K562 (cell line): Measurements from ENCODE around the gene ORAI1. TPM values are rescaled to one million over a fixed set of nuclear protein-coding genes. Genes with fewer than 3 reads are reported as not detected.

Source experiments
- ATF1 ChIP-seq, 2 experiments: fragments of 450-650 bp in 1 of 2; IDR thresholded peaks; 2 replicates each; pipeline ENCODE4 v1.6.1; 2016; ENCODE audit warnings: missing compliant biosample characterization in 1 of 2, missing genetic modification characterization in 1 of 2
- FOXJ3 ChIP-seq: sonication (generic); formaldehyde crosslinking; IDR thresholded peaks from 2 replicates; pipeline ENCODE4 v1.4.0; 2020; ENCODE audit warnings: mild to moderate bottlenecking, missing genetic modification reagents
- HMG20B ChIP-seq: fragments of 250-450 bp; sonication (Bioruptor Pico); IDR thresholded peaks from 2 replicates; pipeline ENCODE4 v1.5.0; 2021; ENCODE audit warnings: mild to moderate bottlenecking
- ID3 ChIP-seq, 2 experiments: fragments of 250-450 bp in 1 of 2; fragments of 450-650 bp in 1 of 2; sonication (Bioruptor Pico) in 1 of 2; IDR thresholded peaks; 2 replicates each; pipeline versions ENCODE4 v1.6.1 to v1.8.0; 2016 to 2021; ENCODE audit warnings: mild to moderate bottlenecking in 2 of 2, moderate library complexity in 2 of 2, missing compliant biosample characterization in 1 of 2, missing genetic modification characterization in 1 of 2
- ILF3 ChIP-seq: fragments of 450-650 bp; IDR thresholded peaks from 2 replicates; pipeline ENCODE4 v1.6.1; 2018; ENCODE audit warnings: antibody characterized with exemption, mild to moderate bottlenecking, moderate library complexity, borderline replicate concordance
- LARP7 ChIP-seq: fragments of 450-650 bp; IDR thresholded peaks from 2 replicates; pipeline ENCODE4 v1.6.1; 2016
- MAFG ChIP-seq: fragments of 450-650 bp; conservative IDR thresholded peaks from 2 replicates; pipeline ENCODE4 v1.6.1; 2016; ENCODE audit warnings: missing genetic modification characterization, missing compliant biosample characterization
- MTA2 ChIP-seq: fragments of 450-650 bp; IDR thresholded peaks from 2 replicates; pipeline ENCODE4 v1.6.1; 2016; ENCODE audit warnings: low read depth
- NCOA4 ChIP-seq: fragments of 450-650 bp; IDR thresholded peaks from 2 replicates; pipeline ENCODE4 v1.6.1; 2018; ENCODE audit warnings: mild to moderate bottlenecking; ENCODE audit not compliant: partially characterized antibody
- NELFE ChIP-seq: IDR thresholded peaks from 2 replicates; pipeline ENCODE4 v1.6.1; 2011; ENCODE audit warnings: mild to moderate bottlenecking; ENCODE audit not compliant: insufficient read depth, insufficient read length
- POLR2AphosphoS2 ChIP-seq: IDR thresholded peaks from 2 replicates; pipeline ENCODE4 v1.6.1; 2012; ENCODE audit warnings: low read length, improper control_type of control experiment
- PYGO2 ChIP-seq: fragments of 450-650 bp; IDR thresholded peaks from 2 replicates; pipeline ENCODE4 v1.6.1; 2016; ENCODE audit warnings: mild to moderate bottlenecking, missing genetic modification characterization, moderate library complexity, missing compliant biosample characterization
- RFX5 ChIP-seq: IDR thresholded peaks from 2 replicates; pipeline ENCODE4 v1.6.1; 2011; ENCODE audit warnings: low read depth, mild to moderate bottlenecking, improper control_type of control experiment, low read length
- SPI1 ChIP-seq: IDR thresholded peaks from 2 replicates; pipeline ENCODE4 v1.6.1; 2011; ENCODE audit warnings: low read depth, low read length, control low read depth, borderline replicate concordance
- SUPT5H ChIP-seq: fragments of 450-650 bp; IDR thresholded peaks from 2 replicates; pipeline ENCODE4 v1.6.1; 2016
- TEAD2 ChIP-seq: fragments of 450-650 bp; IDR thresholded peaks from 2 replicates; pipeline ENCODE4 v1.6.1; 2016; ENCODE audit warnings: missing genetic modification characterization, control low read depth, missing compliant biosample characterization
- TEAD4 ChIP-seq, 2 experiments: sonication (generic) in 1 of 2; formaldehyde crosslinking in 1 of 2; IDR thresholded peaks; 2 replicates each; pipeline versions ENCODE4 v1.6.1 to v1.8.0; 2012 to 2022; ENCODE audit warnings: borderline replicate concordance in 1 of 2, inconsistent platforms in 1 of 2, low read length in 1 of 2, mild to moderate bottlenecking in 1 of 2, missing genetic modification reagents in 1 of 2
- TRIM24 ChIP-seq, 2 experiments: fragments of 450-650 bp; IDR thresholded peaks; 2 replicates each; pipeline ENCODE4 v1.6.1; 2016
- ZNF512 ChIP-seq: IDR thresholded peaks from 2 replicates; pipeline ENCODE4 v1.6.1; 2016; ENCODE audit warnings: missing genetic modification characterization, missing compliant biosample characterization
- ZNF668 ChIP-seq: fragments of 250-450 bp; sonication (Bioruptor Pico); IDR thresholded peaks from 2 replicates; pipeline ENCODE4 v1.8.0; 2022; ENCODE audit warnings: mild to moderate bottlenecking, inconsistent platforms
- ZNF696 ChIP-seq: fragments of 250-450 bp; sonication (Bioruptor Pico); conservative IDR thresholded peaks from 2 replicates; pipeline ENCODE4 v1.4.0; 2020; ENCODE audit warnings: mild to moderate bottlenecking, moderate library complexity
- polyA plus RNA-seq, 8 experiments: library from polyadenylated mRNA; depleted of rRNA in 4 of 8; stranded (reverse) in 5 of 8; unstranded in 3 of 8; fragments of >200 nt; fragmentation: Nextera tagmentation in 2 of 8; fragmentation: Illumina TruSeq in 1 of 8; extraction: Ambion mirVana in 2 of 8; extraction: Trizol in 1 of 8; gene quantifications; 2 replicates each; pipeline versions ENCODE4 v1.2.1 to v1.2.3, GENCODE V29; 2011 to 2014; ENCODE audit warnings: inconsistent platforms in 1 of 8, missing spikeins in 1 of 8
- total RNA-seq, 7 experiments: library from RNA; depleted of rRNA in 6 of 7; stranded (reverse); fragments of >200 nt in 6 of 7; fragmentation: Illumina TruSeq in 2 of 7; extraction: Trizol in 2 of 7; gene quantifications; 2 replicates each; pipeline versions ENCODE4 v1.2.1 to v1.2.3, GENCODE V29; 2011 to 2021; ENCODE audit warnings: low replicate concordance in 1 of 7
- TF ChIP-seq, protein P1 (sequence below): fragments of 200-800 bp; sonication (Bioruptor generic); IDR thresholded peaks from 2 replicates; pipeline ENCODE4 v1.6.1; 2017; ENCODE audit warnings: missing genetic modification characterization, missing compliant biosample characterization
- TF ChIP-seq, protein P2 (sequence below): sonication (generic); formaldehyde crosslinking; IDR thresholded peaks from 2 replicates; pipeline ENCODE4 v1.8.1; 2023; ENCODE audit warnings: mild to moderate bottlenecking, missing genetic modification reagents

ORAI1 gene
- total and polyA plus RNA-seq, 9 of the 15 experiments (the other 6 are each of a cell fraction or from before 2014, with no cell fraction given), result 2.6 to 23.8 (median 9.3) TPM

DNA sequence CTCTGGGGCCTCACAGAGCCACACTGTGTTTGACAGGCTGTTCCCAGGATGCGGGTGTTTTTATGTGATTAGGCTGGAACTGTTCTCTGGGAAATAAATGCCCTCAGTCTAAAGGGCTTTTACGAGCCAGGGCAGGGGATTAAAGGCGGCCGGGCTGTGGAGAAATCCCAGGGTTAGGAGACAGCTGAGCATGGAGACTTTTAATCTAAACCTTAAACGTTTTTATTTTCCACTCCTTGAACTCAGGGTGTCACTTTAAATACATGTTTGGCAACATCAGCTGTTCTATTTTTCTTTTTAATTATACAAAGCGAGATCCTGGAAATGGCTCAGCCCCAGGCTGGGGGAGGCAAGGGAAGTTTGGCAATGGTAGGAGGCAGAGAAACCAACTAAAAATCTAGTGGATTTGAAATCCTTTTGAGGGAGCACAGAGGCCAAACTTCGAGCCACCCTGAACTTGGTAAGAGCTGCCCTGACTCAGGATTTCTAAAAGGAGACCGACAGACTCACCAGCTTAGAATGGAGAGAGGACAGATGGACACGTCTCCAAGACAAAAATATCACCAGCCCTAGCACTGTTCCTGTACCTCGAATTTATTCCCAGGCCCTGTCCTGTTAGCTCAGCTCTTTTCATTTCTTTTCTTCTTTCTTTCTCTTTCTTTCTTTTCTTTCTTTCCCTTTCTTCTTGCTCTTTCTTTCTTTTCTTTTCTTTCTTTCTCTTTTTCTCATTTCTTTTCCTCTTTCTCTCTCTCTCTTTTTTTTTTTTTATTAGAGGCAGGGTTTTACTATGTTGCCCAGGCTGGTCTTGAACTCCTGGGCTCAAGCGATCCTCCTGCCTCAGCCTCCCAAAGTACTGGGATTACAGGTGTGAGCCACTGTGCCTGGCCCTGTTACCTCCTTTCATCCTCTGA lies 15.8 kb upstream of the ORAI1 start (continued):
- TF ChIP-seq, protein P1, sequence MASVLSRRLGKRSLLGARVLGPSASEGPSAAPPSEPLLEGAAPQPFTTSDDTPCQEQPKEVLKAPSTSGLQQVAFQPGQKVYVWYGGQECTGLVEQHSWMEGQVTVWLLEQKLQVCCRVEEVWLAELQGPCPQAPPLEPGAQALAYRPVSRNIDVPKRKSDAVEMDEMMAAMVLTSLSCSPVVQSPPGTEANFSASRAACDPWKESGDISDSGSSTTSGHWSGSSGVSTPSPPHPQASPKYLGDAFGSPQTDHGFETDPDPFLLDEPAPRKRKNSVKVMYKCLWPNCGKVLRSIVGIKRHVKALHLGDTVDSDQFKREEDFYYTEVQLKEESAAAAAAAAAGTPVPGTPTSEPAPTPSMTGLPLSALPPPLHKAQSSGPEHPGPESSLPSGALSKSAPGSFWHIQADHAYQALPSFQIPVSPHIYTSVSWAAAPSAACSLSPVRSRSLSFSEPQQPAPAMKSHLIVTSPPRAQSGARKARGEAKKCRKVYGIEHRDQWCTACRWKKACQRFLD (CRISPR knock-in tag), result no peak
- TF ChIP-seq ZNF668 (no peak), NCOA4 (peak; percentile 16), ATF1 (CRISPR knock-in tag; IDR thresholded peaks at IDR 0.05) (no peak), ATF1 (tag; IDR thresholded peaks at IDR 0.05) (no peak), TRIM24 (IDR thresholded peaks at IDR 0.05) (no peak), PYGO2 (tag) (no peak), ILF3 (no peak), FOXJ3 (no peak), NELFE (no peak), RFX5 (no peak), ID3 (CRISPR knock-in tag; IDR thresholded peaks at IDR 0.05) (no peak), ID3 (tag; IDR thresholded peaks at IDR 0.05) (no peak), MAFG (tag) (no peak), MTA2 (0 out of 2 replicates have a peak, but pooled peaks have one; percentile 15), TEAD2 (tag) (no peak), ZNF696 (CRISPR knock-in tag) (no peak), POLR2AphosphoS2 (no peak), TEAD4 (IDR thresholded peaks at IDR 0.05; ENCODE audit: low read length) (no peak), TEAD4 (CRISPR knock-in tag; IDR thresholded peaks at IDR 0.05; ENCODE audit: borderline replicate concordance) (no peak), LARP7 (peak; percentile 85), SUPT5H (no peak), HMG20B (CRISPR knock-in tag) (no peak), SPI1 (no peak), ZNF512 (peak; percentile 86)
- TF ChIP-seq, protein P2, sequence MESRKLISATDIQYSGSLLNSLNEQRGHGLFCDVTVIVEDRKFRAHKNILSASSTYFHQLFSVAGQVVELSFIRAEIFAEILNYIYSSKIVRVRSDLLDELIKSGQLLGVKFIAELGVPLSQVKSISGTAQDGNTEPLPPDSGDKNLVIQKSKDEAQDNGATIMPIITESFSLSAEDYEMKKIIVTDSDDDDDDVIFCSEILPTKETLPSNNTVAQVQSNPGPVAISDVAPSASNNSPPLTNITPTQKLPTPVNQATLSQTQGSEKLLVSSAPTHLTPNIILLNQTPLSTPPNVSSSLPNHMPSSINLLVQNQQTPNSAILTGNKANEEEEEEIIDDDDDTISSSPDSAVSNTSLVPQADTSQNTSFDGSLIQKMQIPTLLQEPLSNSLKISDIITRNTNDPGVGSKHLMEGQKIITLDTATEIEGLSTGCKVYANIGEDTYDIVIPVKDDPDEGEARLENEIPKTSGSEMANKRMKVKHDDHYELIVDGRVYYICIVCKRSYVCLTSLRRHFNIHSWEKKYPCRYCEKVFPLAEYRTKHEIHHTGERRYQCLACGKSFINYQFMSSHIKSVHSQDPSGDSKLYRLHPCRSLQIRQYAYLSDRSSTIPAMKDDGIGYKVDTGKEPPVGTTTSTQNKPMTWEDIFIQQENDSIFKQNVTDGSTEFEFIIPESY (CRISPR knock-in tag), result no peak
